NCI-H748 (cell line): ENCODE data around the gene BRD1.
"Not testable (repeated sequence)": the region's sequence is repeated elsewhere in the genome, so short reads cannot be mapped to it uniquely, and the experiment has no call there.

ENCODE experiments used
- DNase-seq: peaks from one replicate; lab custom pipeline; 2025; ENCODE audit not compliant: unreplicated experiment; lab: John Stamatoyannopoulos, UW

BRD1 gene

GRCh38 chr22:49771266-49772065, 56.2 kb downstream of the BRD1 start:
- DNase-seq, result no peak

- no peak for DNase-seq
Observed at GRCh38 chr22:49770547-49771265, 57.0 kb downstream of the BRD1 start.

GRCh38 chr22:49769691-49770546, 57.8 kb downstream of the BRD1 start:
- DNase-seq, result no peak

GRCh38 chr22:49768951-49769690, 58.6 kb downstream of the BRD1 start:
- DNase-seq, result no peak

GRCh38 chr22:49768077-49768910, 59.4 kb downstream of the BRD1 start:
- DNase-seq, result no peak

GRCh38 chr22:49767355-49768062, 60.2 kb downstream of the BRD1 start:
- peak; percentile 61 for DNase-seq

GRCh38 chr22:49765951-49766350, 61.7 kb downstream of the BRD1 start:
- no peak for DNase-seq

GRCh38 chr22:49765091-49765771, 62.4 kb downstream of the BRD1 start:
- DNase-seq, result peak; percentile 13

GRCh38 chr22:49764127-49764581, 63.5 kb downstream of the BRD1 start:
- DNase-seq, result no peak

- DNase-seq, result no peak
Observed at GRCh38 chr22:49763696-49764095, 64.0 kb downstream of the BRD1 start.

GRCh38 chr22:49763138-49763537, 64.5 kb downstream of the BRD1 start:
- DNase-seq, result peak; percentile 54

GRCh38 chr22:49762571-49762970, 65.1 kb downstream of the BRD1 start:
- DNase-seq, result not testable (repeated sequence)

GRCh38 chr22:49761836-49762235, 65.8 kb downstream of the BRD1 start:
- no peak for DNase-seq

- DNase-seq, result no peak
Observed at GRCh38 chr22:49760630-49761571, 66.8 kb downstream of the BRD1 start.

- no peak for DNase-seq
Observed at GRCh38 chr22:49760280-49760629, 67.4 kb downstream of the BRD1 start.

- DNase-seq, result no peak
Observed at GRCh38 chr22:49756676-49757075, 71.0 kb downstream of the BRD1 start.

GRCh38 chr22:49756201-49756600, 71.5 kb downstream of the BRD1 start:
- no peak for DNase-seq

- DNase-seq, result no peak
Observed at GRCh38 chr22:49755631-49756001, 72.1 kb downstream of the BRD1 start.
